K562 (cell line): ENCODE measurements around the gene HTT-AS.

Experiments
- E4F1 ChIP-seq: fragments of 250-450 bp; sonication (Bioruptor Pico); IDR thresholded peaks from 2 replicates; pipeline ENCODE4 v1.5.0; 2021; ENCODE audit warnings: mild to moderate bottlenecking, borderline replicate concordance
- HDAC6 ChIP-seq: IDR thresholded peaks from 2 replicates; pipeline ENCODE4 v1.6.1; 2012; ENCODE audit warnings: low read depth, mild to moderate bottlenecking, control low read depth, inconsistent platforms, low read length, moderate library complexity
- JUN ChIP-seq, 2 experiments: sonication (generic) in 1 of 2; formaldehyde crosslinking in 1 of 2; IDR thresholded peaks; 2 replicates each; pipeline versions ENCODE4 v1.6.1 to v1.8.0; 2012 to 2022; ENCODE audit warnings: borderline replicate concordance in 2 of 2, mild to moderate bottlenecking in 2 of 2, improper control_type of control experiment in 1 of 2, low read depth in 1 of 2, low read length in 1 of 2, missing genetic modification reagents in 1 of 2
- MXI1 ChIP-seq: IDR thresholded peaks from 2 replicates; pipeline ENCODE4 v1.6.1; 2011; ENCODE audit warnings: low read depth, mild to moderate bottlenecking, improper control_type of control experiment, low read length
- TF ChIP-seq, protein P1 (sequence below): fragments of 250-450 bp; sonication (Bioruptor Pico); IDR thresholded peaks from 2 replicates; pipeline ENCODE4 v1.6.1; 2021; ENCODE audit warnings: mild to moderate bottlenecking
- TF ChIP-seq, protein P2 (sequence below): fragments of 450-650 bp; IDR thresholded peaks from 2 replicates; pipeline ENCODE4 v1.6.1; 2016
- TF ChIP-seq, protein P3 (sequence below), 2 experiments: fragments of 450-650 bp; formaldehyde crosslinking in 1 of 2; IDR thresholded peaks; 2 replicates each; pipeline versions ENCODE4 v1.4.0 to v1.6.1; 2014 to 2020; ENCODE audit warnings: mild to moderate bottlenecking in 2 of 2, borderline replicate concordance in 1 of 2, low read depth in 1 of 2
- TF ChIP-seq, protein P4 (sequence below), 3 experiments: IDR thresholded peaks in 2 of 3; conservative IDR thresholded peaks in 1 of 3; 2 replicates each; pipeline ENCODE4 v1.5.1; 2011 to 2012; ENCODE audit warnings: low read length in 3 of 3, mild to moderate bottlenecking in 3 of 3, control low read depth in 2 of 3, improper control_type of control experiment in 1 of 3, inconsistent platforms in 1 of 3, low read depth in 1 of 3, mixed read lengths in 1 of 3, moderate library complexity in 1 of 3; ENCODE audit not compliant: insufficient read depth in 2 of 3

DNA sequence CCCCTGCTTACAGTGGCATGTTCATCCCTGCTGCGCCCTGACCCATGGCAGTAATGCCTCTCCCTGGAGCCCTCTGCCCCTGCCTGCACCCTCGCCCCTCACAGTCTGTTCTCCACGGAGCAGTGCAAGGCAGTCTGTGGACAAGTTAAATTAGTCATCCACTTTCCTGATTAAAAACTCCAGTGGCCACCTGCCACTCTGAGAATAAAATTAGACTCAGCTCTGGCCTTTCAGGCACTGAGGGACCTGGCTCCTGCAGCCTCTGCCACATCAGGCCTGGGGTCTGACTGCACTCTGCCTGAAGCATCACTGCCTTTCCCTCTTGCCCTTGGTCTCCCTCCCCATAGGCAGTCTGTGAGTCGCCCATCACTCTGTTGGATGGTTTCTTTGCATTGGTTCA is 57.4 kb downstream of the HTT-AS start:
- TF ChIP-seq, protein P1, sequence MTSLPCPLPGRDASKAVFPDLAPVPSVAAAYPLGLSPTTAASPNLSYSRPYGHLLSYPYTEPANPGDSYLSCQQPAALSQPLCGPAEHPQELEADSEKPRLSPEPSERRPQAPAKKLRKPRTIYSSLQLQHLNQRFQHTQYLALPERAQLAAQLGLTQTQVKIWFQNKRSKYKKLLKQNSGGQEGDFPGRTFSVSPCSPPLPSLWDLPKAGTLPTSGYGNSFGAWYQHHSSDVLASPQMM (CRISPR knock-in tag) = no peak
- TF ChIP-seq, protein P2, sequence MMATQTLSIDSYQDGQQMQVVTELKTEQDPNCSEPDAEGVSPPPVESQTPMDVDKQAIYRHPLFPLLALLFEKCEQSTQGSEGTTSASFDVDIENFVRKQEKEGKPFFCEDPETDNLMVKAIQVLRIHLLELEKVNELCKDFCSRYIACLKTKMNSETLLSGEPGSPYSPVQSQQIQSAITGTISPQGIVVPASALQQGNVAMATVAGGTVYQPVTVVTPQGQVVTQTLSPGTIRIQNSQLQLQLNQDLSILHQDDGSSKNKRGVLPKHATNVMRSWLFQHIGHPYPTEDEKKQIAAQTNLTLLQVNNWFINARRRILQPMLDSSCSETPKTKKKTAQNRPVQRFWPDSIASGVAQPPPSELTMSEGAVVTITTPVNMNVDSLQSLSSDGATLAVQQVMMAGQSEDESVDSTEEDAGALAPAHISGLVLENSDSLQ = no peak
- TF ChIP-seq E4F1 (no peak), MXI1 (no peak), HDAC6 (no peak), JUN (IDR thresholded peaks at IDR 0.05; ENCODE audit: borderline replicate concordance, low read depth, low read length) (no peak), JUN (CRISPR knock-in tag; IDR thresholded peaks at IDR 0.05; ENCODE audit: borderline replicate concordance) (no peak)
- TF ChIP-seq, protein P3, sequence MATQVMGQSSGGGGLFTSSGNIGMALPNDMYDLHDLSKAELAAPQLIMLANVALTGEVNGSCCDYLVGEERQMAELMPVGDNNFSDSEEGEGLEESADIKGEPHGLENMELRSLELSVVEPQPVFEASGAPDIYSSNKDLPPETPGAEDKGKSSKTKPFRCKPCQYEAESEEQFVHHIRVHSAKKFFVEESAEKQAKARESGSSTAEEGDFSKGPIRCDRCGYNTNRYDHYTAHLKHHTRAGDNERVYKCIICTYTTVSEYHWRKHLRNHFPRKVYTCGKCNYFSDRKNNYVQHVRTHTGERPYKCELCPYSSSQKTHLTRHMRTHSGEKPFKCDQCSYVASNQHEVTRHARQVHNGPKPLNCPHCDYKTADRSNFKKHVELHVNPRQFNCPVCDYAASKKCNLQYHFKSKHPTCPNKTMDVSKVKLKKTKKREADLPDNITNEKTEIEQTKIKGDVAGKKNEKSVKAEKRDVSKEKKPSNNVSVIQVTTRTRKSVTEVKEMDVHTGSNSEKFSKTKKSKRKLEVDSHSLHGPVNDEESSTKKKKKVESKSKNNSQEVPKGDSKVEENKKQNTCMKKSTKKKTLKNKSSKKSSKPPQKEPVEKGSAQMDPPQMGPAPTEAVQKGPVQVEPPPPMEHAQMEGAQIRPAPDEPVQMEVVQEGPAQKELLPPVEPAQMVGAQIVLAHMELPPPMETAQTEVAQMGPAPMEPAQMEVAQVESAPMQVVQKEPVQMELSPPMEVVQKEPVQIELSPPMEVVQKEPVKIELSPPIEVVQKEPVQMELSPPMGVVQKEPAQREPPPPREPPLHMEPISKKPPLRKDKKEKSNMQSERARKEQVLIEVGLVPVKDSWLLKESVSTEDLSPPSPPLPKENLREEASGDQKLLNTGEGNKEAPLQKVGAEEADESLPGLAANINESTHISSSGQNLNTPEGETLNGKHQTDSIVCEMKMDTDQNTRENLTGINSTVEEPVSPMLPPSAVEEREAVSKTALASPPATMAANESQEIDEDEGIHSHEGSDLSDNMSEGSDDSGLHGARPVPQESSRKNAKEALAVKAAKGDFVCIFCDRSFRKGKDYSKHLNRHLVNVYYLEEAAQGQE (IDR thresholded peaks at IDR 0.05; ENCODE audit: borderline replicate concordance) = no peak
- TF ChIP-seq, protein P3 (CRISPR knock-in tag; IDR thresholded peaks at IDR 0.05; ENCODE audit: low read depth) = no peak
- TF ChIP-seq, protein P4, sequence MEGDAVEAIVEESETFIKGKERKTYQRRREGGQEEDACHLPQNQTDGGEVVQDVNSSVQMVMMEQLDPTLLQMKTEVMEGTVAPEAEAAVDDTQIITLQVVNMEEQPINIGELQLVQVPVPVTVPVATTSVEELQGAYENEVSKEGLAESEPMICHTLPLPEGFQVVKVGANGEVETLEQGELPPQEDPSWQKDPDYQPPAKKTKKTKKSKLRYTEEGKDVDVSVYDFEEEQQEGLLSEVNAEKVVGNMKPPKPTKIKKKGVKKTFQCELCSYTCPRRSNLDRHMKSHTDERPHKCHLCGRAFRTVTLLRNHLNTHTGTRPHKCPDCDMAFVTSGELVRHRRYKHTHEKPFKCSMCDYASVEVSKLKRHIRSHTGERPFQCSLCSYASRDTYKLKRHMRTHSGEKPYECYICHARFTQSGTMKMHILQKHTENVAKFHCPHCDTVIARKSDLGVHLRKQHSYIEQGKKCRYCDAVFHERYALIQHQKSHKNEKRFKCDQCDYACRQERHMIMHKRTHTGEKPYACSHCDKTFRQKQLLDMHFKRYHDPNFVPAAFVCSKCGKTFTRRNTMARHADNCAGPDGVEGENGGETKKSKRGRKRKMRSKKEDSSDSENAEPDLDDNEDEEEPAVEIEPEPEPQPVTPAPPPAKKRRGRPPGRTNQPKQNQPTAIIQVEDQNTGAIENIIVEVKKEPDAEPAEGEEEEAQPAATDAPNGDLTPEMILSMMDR (IDR thresholded peaks at IDR 0.05 in 2 of 3, conservative IDR thresholded peaks at IDR 0.05 in 1 of 3; ENCODE audit: insufficient read depth in 2 of 3, low read depth in 1 of 3, low read length in 3 of 3) = no peak
